Measurements from ENCODE around the gene FAM3A.

DNA sequence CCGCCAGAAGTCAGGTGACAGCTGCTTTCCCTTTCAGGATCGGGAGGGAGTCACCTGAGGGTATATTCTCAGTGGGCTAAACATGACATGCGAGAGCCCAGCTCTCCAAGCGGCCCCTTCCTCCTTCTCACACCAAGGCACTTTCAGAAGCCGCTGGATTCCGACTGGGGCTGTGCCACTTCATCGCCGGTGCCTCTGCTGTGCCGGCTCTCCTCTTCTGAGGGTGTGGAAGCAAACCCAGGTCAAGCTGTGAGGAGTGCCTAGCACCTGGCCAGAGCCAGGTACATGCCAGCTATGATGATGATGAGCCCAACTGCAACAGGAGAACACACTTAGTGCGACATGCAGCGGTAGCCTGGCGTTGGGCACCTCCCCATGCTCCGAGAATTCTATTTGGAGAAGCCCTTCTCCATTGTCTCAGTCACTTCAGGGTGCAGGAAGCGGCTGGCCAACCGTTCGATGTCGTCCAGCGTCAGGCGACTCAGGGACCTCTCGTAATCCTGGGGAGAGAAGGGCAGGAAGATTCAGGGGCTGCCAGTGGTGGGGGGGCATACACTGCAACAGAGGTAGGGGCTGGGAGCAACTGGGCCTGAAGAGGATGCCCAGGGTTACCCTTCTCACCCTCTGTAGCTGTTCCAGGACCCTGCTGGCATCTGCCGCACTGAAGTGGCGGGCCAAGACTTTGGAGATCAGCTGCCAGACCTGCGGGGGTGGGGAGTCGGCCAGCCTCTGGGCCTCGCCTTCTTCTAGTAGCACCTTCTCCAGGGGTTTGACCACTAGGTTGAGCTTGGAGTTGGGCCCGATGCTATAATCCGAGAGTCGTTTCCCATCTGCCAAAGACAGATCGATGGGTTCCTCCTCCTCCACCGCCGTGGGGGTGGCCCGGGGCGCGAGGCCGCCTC lies 30.6 kb downstream of the FAM3A start:
- TF ChIP-seq, protein P1, sequence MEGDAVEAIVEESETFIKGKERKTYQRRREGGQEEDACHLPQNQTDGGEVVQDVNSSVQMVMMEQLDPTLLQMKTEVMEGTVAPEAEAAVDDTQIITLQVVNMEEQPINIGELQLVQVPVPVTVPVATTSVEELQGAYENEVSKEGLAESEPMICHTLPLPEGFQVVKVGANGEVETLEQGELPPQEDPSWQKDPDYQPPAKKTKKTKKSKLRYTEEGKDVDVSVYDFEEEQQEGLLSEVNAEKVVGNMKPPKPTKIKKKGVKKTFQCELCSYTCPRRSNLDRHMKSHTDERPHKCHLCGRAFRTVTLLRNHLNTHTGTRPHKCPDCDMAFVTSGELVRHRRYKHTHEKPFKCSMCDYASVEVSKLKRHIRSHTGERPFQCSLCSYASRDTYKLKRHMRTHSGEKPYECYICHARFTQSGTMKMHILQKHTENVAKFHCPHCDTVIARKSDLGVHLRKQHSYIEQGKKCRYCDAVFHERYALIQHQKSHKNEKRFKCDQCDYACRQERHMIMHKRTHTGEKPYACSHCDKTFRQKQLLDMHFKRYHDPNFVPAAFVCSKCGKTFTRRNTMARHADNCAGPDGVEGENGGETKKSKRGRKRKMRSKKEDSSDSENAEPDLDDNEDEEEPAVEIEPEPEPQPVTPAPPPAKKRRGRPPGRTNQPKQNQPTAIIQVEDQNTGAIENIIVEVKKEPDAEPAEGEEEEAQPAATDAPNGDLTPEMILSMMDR (IDR thresholded peaks at IDR 0.05), result no peak
- TF ChIP-seq POLR2A (IDR thresholded peaks at IDR 0.05), result no peak
- no peak for TF ChIP-seq EP300 (IDR thresholded peaks at IDR 0.05; ENCODE audit: low read depth)

Measured in transverse colon (tissue), 3 donors.